ENCODE measurements around the gene COL12A1. TPM values are rescaled to one million over a fixed set of nuclear protein-coding genes. Genes with fewer than 3 reads are reported as not detected.

Gene COL12A1
- total and polyA plus RNA-seq, 2 donors (not counting 1 experiment from before 2014, with no cell fraction given): not detected

GRCh38 chr6:75220357-75220756, 14.5 kb upstream of the COL12A1 start:
- Histone ChIP-seq H4K20me1 (ENCODE audit: control insufficient read depth, insufficient read depth, low read length, poor library complexity, severe bottlenecking) (no peaks in the 10 kb centered on the region), H3K4me1 (ENCODE audit: control insufficient read depth in 2 of 2, insufficient read depth in 2 of 2, low read length in 2 of 2) (no peaks in the 10 kb centered on the region), H3K9me3 (ENCODE audit: control extremely low read depth in 1 of 3, control insufficient read depth in 2 of 3, insufficient read depth in 1 of 3, low read length in 2 of 3) (no peaks in the 10 kb centered on the region), H3K9ac (ENCODE audit: low read length) (no peak overlapping the region), H3K36me3 (replicated peaks in 1 of 2; ENCODE audit: control extremely low read depth in 1 of 2, control insufficient read depth in 1 of 2, extremely low read depth in 1 of 2, insufficient read depth in 2 of 2, low read length in 1 of 2) (no peaks in the 10 kb centered on the region), H3K4me2 (replicated peaks; ENCODE audit: low read depth, low read length, poor library complexity, severe bottlenecking) (no peak overlapping the region), H3K27ac (ENCODE audit: low read length in 2 of 2) (no peak overlapping the region), H3K27me3 (replicated peaks in 1 of 4; ENCODE audit: control extremely low read depth in 1 of 4, control insufficient read depth in 3 of 4, insufficient read depth in 4 of 4, low read length in 3 of 4) (peaks cover 0 to 21% (median 8%) of the 10 kb centered on the region in 4 experiments), H2AFZ (ENCODE audit: insufficient read depth, low read depth, low read length, poor library complexity, severe bottlenecking) (no peak overlapping the region), H3K4me3 (ENCODE audit: control extremely low read depth in 1 of 5, extremely low read depth in 1 of 5, insufficient read depth in 1 of 5, low read depth in 2 of 5, low read length in 4 of 5) (no peak overlapping the region), H3K79me2 (ENCODE audit: control insufficient read depth, insufficient read depth, low read length) (no peaks in the 10 kb centered on the region)
- Mint-ChIP-seq H3K27me3 (peaks cover 57% of the 10 kb centered on the region), H3K27ac (no peak overlapping the region), H3K4me3 (no peak overlapping the region), H3K9me3 (ENCODE audit: insufficient read depth) (no peaks in the 10 kb centered on the region), H3K4me1 (no peaks in the 10 kb centered on the region)
- ATAC-seq (ENCODE audit: low read depth) (no peak), DNase-seq (no peak)
- no peak for TF ChIP-seq EZH2 (IDR thresholded peaks at IDR 0.05; ENCODE audit: borderline replicate concordance, insufficient read depth, low read depth, low read length, poor library complexity, severe bottlenecking)
- no CpG with 5 or more reads among the region's 1 CpG for WGBS (ENCODE audit: insufficient coverage)
- POLR2A ChIA-PET: no interaction called here
- CTCF ChIA-PET: interaction anchor here (0.7 to 6.5 kb wide), 4 partner anchors 9 to 1487 kb away, joined by 3 to 48 read pairs (median 6); partner anchors contain the start of gene COL12A1
- intact Hi-C loops (cut with micrococcal nuclease): no loop called here

GRCh38 chr6:75219263-75219662, 13.4 kb upstream of the COL12A1 start:
- POLR2A ChIA-PET: interaction anchor here (0.7 kb wide), 1 partner anchor 801 kb away, joined by 3 read pairs; no protein-coding TSS in a partner anchor
- Histone ChIP-seq H2AFZ (ENCODE audit: insufficient read depth, low read depth, low read length, poor library complexity, severe bottlenecking) (no peak overlapping the region), H3K36me3 (replicated peaks in 1 of 2; ENCODE audit: control extremely low read depth in 1 of 2, control insufficient read depth in 1 of 2, extremely low read depth in 1 of 2, insufficient read depth in 2 of 2, low read length in 1 of 2) (no peaks in the 10 kb centered on the region), H3K27me3 (replicated peaks in 1 of 4; ENCODE audit: control extremely low read depth in 1 of 4, control insufficient read depth in 3 of 4, insufficient read depth in 4 of 4, low read length in 3 of 4) (peaks cover 0 to 21% (median 10%) of the 10 kb centered on the region in 4 experiments), H4K20me1 (ENCODE audit: control insufficient read depth, insufficient read depth, low read length, poor library complexity, severe bottlenecking) (no peaks in the 10 kb centered on the region), H3K4me2 (replicated peaks; ENCODE audit: low read depth, low read length, poor library complexity, severe bottlenecking) (no peak overlapping the region), H3K27ac (ENCODE audit: low read length in 2 of 2) (no peak overlapping the region), H3K9me3 (ENCODE audit: control extremely low read depth in 1 of 3, control insufficient read depth in 2 of 3, insufficient read depth in 1 of 3, low read length in 2 of 3) (no peaks in the 10 kb centered on the region), H3K9ac (ENCODE audit: low read length) (no peak overlapping the region), H3K4me3 (ENCODE audit: control extremely low read depth in 1 of 5, extremely low read depth in 1 of 5, insufficient read depth in 1 of 5, low read depth in 2 of 5, low read length in 4 of 5) (no peak overlapping the region), H3K4me1 (ENCODE audit: control insufficient read depth in 2 of 2, insufficient read depth in 2 of 2, low read length in 2 of 2) (no peaks in the 10 kb centered on the region), H3K79me2 (ENCODE audit: control insufficient read depth, insufficient read depth, low read length) (no peaks in the 10 kb centered on the region)
- DNase-seq: no peak
- WGBS (ENCODE audit: insufficient coverage): no CpG with 5 or more reads among the region's 3 CpGs
- TF ChIP-seq CTCF (IDR thresholded peaks at IDR 0.05) (no peak), EZH2 (IDR thresholded peaks at IDR 0.05; ENCODE audit: borderline replicate concordance, insufficient read depth, low read depth, low read length, poor library complexity, severe bottlenecking) (no peak)
- CTCF ChIA-PET: interaction anchor here (6.5 kb wide), 1 partner anchor 11 kb away, joined by 48 read pairs; the partner anchor contains the start of gene COL12A1
- ATAC-seq (ENCODE audit: low read depth): no peak
- Mint-ChIP-seq H3K27ac (no peak overlapping the region), H3K4me1 (no peaks in the 10 kb centered on the region), H3K27me3 (peaks cover 50% of the 10 kb centered on the region), H3K4me3 (no peak overlapping the region), H3K9me3 (ENCODE audit: insufficient read depth) (no peaks in the 10 kb centered on the region)
- intact Hi-C loops (cut with micrococcal nuclease): no loop called here

Data from B cell (primary cell).